DND-41 (cell line): ENCODE measurements around the gene SLC26A6.

ENCODE experiments used
- ATAC-seq: fragments of 200-7000 bp; cut with Tn5 transposase; 3 replicates; pipeline ENCODE4 v1.9.1; 2021; ENCODE audit warnings: low read depth; ENCODE audit not compliant: insufficient read depth
- DNase-seq: peaks from one replicate; pipeline ENCODE4 v3.0.0-alpha.2; 2020
- H2AFZ ChIP-seq: 2 replicates; pipeline ENCODE4 v1.6.0; 2012; ENCODE audit warnings: low read depth, low read length
- H3K27ac ChIP-seq: 2 replicates; pipeline ENCODE4 v1.5.1; 2012; ENCODE audit warnings: low read length, inconsistent platforms
- H3K27me3 ChIP-seq: fragments of 200-600 bp; sonication (generic); 2 replicates; pipeline ENCODE4 v1.6.0; 2012; ENCODE audit warnings: low read length, mild to moderate bottlenecking, inconsistent platforms; ENCODE audit not compliant: insufficient read depth, poor library complexity
- H3K36me3 ChIP-seq: 2 replicates; pipeline ENCODE4 v1.5.1; 2012; ENCODE audit warnings: low read length, inconsistent platforms; ENCODE audit not compliant: insufficient read depth
- H3K4me1 ChIP-seq: 2 replicates; pipeline ENCODE4 v1.5.1; 2012; ENCODE audit warnings: mild to moderate bottlenecking, low read length; ENCODE audit not compliant: insufficient read depth
- H3K4me2 ChIP-seq: 2 replicates; pipeline ENCODE4 v1.6.0; 2012; ENCODE audit warnings: mild to moderate bottlenecking, moderate library complexity, low read length, inconsistent platforms; ENCODE audit not compliant: insufficient read depth
- H3K4me3 ChIP-seq, 2 experiments: fragments of 200-600 bp in 1 of 2; shearing (Covaris generic) in 1 of 2; 2 replicates each; pipeline ENCODE4 v1.5.1; 2012 to 2016; ENCODE audit warnings: inconsistent platforms in 2 of 2, low read length in 2 of 2, mild to moderate bottlenecking in 2 of 2, low read depth in 1 of 2, moderate library complexity in 1 of 2
- H3K79me2 ChIP-seq: 2 replicates; pipeline ENCODE4 v1.6.0; 2012; ENCODE audit warnings: low read length, inconsistent platforms; ENCODE audit not compliant: insufficient read depth
- H3K9ac ChIP-seq: 2 replicates; pipeline ENCODE4 v1.6.0; 2012; ENCODE audit warnings: low read depth, mild to moderate bottlenecking, inconsistent platforms, low read length, moderate library complexity
- H3K9me3 ChIP-seq: 2 replicates; pipeline ENCODE4 v1.5.1; 2012; ENCODE audit warnings: low read length, moderate library complexity, mild to moderate bottlenecking, inconsistent platforms; ENCODE audit not compliant: insufficient read depth, severe bottlenecking
- H4K20me1 ChIP-seq: 2 replicates; pipeline ENCODE4 v1.6.0; 2012; ENCODE audit warnings: low read length; ENCODE audit not compliant: insufficient read depth
- EZH2 ChIP-seq: IDR thresholded peaks from 3 replicates; pipeline ENCODE4 v1.6.1; 2012; ENCODE audit warnings: borderline replicate concordance, low read depth, mild to moderate bottlenecking, moderate library complexity, low read length, inconsistent platforms; ENCODE audit not compliant: severe bottlenecking
- TF ChIP-seq, protein P1 (sequence below): IDR thresholded peaks from 2 replicates; pipeline ENCODE4 v1.5.1; 2012; ENCODE audit warnings: borderline replicate concordance, low read length, moderate library complexity, mild to moderate bottlenecking; ENCODE audit not compliant: poor library complexity, severe bottlenecking; ENCODE audit errors: extremely low read depth

Gene SLC26A6

GRCh38 chr3:48594417-48595049 is 40.7 kb downstream of the SLC26A6 start:
- no peak for TF ChIP-seq EZH2
- TF ChIP-seq, protein P1, sequence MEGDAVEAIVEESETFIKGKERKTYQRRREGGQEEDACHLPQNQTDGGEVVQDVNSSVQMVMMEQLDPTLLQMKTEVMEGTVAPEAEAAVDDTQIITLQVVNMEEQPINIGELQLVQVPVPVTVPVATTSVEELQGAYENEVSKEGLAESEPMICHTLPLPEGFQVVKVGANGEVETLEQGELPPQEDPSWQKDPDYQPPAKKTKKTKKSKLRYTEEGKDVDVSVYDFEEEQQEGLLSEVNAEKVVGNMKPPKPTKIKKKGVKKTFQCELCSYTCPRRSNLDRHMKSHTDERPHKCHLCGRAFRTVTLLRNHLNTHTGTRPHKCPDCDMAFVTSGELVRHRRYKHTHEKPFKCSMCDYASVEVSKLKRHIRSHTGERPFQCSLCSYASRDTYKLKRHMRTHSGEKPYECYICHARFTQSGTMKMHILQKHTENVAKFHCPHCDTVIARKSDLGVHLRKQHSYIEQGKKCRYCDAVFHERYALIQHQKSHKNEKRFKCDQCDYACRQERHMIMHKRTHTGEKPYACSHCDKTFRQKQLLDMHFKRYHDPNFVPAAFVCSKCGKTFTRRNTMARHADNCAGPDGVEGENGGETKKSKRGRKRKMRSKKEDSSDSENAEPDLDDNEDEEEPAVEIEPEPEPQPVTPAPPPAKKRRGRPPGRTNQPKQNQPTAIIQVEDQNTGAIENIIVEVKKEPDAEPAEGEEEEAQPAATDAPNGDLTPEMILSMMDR: no peak
- H4K20me1 ChIP-seq: peaks cover 13% of the 10 kb centered on the region; the same call in 1 of the 2 replicates
- H3K4me2 ChIP-seq: no peak overlapping the region
- no peak overlapping the region for H2AFZ ChIP-seq
- ATAC-seq (no peak), DNase-seq (no peak)
- no peaks in the 10 kb centered on the region for H3K9me3 ChIP-seq
- H3K27ac ChIP-seq: no peak overlapping the region
- H3K9ac ChIP-seq: no peak overlapping the region
- peaks cover 20% of the 10 kb centered on the region for H3K36me3 ChIP-seq
- no peaks in the 10 kb centered on the region for H3K4me1 ChIP-seq
- H3K79me2 ChIP-seq: no peaks in the 10 kb centered on the region
- no peak overlapping the region for H3K4me3 ChIP-seq
- no peaks in the 10 kb centered on the region for H3K27me3 ChIP-seq

DNA sequence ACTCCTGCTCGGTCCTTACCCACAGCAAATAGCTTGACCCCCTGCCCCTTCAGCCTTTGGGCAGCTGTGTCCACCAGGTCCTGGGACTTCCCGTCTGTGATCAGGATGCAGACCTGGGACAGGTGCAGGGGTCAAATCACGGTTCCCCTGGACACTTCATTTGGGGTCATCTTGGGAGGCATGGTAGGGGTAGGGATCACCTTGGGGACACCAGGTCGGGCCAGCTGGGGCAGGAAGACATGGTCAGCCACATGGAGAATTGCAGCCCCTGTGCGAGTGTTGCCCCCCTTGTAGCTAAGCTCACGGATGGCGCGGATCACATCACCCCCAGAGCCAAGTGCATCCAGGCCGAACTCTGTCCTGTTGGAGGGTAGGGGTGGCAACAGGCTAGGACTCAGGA is 41.9 kb downstream of the SLC26A6 start:
- no peak overlapping the region for H3K27ac ChIP-seq
- H3K79me2 ChIP-seq: no peaks in the 10 kb centered on the region
- peaks cover 8% of the 10 kb centered on the region for H3K36me3 ChIP-seq
- no peak overlapping the region for H3K4me3 ChIP-seq
- ATAC-seq (no peak), DNase-seq (no peak)
- H3K27me3 ChIP-seq: no peaks in the 10 kb centered on the region
- no peaks in the 10 kb centered on the region for H3K4me1 ChIP-seq
- no peak overlapping the region for H2AFZ ChIP-seq
- H3K9ac ChIP-seq: no peak overlapping the region
- H3K9me3 ChIP-seq: no peaks in the 10 kb centered on the region
- no peak overlapping the region for H3K4me2 ChIP-seq
- peaks cover 21% of the 10 kb centered on the region; the same call in 1 of the 2 replicates for H4K20me1 ChIP-seq
- TF ChIP-seq EZH2: no peak
- TF ChIP-seq, protein P1: no peak

DNA sequence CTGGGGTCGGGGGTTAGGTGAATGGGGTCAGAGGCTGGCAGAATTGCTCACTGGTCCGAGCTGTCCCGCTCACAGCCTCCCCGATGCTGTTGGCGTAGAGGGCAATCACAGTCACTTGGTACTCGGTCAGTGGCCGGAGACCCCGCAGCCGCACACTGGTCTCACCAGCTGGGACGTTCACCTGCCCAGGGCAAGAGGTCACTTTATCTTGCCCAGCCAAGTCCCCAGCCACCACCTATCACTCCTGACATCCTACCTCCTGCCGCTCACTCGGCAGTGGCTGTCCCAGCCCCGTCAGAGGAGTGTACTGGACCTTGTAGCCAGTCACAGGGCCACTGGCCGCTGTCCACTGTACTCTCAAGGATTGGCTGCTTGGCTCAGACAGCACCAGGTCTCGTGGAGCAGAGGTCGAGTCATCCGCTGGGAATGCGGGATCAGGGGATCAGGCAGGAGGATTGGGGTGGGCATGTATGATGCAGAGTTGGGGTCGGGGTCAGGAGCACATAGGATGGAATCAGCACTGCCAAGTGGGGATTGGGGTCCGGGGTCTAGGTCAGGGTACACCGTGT is 42.7 kb downstream of the SLC26A6 start:
- Histone ChIP-seq H2AFZ (no peak overlapping the region), H3K27ac (no peak overlapping the region), H3K9ac (no peak overlapping the region), H3K9me3 (no peaks in the 10 kb centered on the region), H3K36me3 (peaks cover 1% of the 10 kb centered on the region), H3K4me3 (no peak overlapping the region), H3K4me2 (no peak overlapping the region), H4K20me1 (peaks cover 14% of the 10 kb centered on the region; the same call in 1 of the 2 replicates), H3K27me3 (no peaks in the 10 kb centered on the region), H3K4me1 (no peaks in the 10 kb centered on the region), H3K79me2 (no peaks in the 10 kb centered on the region)
- DNase-seq: no peak
- ATAC-seq: no peak
- TF ChIP-seq, protein P1: no peak
- no peak for TF ChIP-seq EZH2
